Renal cortical epithelial cell (primary cell): ENCODE data around the gene MYRIP. TPM values are rescaled to one million over a fixed set of nuclear protein-coding genes. Genes with fewer than 3 reads are reported as not detected.
A peak's percentile ranks its signal among the peaks of the same experiment; 100 is the strongest.
"Not testable (repeated sequence)": the region's sequence is repeated elsewhere in the genome, so short reads cannot be mapped to it uniquely, and the experiment has no call there.

Experiments used
- DNase-seq: peaks from one replicate; pipeline ENCODE4 v3.0.0-alpha.2; 2011; ENCODE audit warnings: low read depth
- total RNA-seq: library from RNA; depleted of rRNA; stranded (reverse); fragments of >200 nt; gene quantifications from 2 replicates; pipeline ENCODE4 v1.2.3, GENCODE V29; 2014

The MYRIP gene
- total RNA-seq, 1 donor from 2014 or later, result 0.35 TPM

DNA sequence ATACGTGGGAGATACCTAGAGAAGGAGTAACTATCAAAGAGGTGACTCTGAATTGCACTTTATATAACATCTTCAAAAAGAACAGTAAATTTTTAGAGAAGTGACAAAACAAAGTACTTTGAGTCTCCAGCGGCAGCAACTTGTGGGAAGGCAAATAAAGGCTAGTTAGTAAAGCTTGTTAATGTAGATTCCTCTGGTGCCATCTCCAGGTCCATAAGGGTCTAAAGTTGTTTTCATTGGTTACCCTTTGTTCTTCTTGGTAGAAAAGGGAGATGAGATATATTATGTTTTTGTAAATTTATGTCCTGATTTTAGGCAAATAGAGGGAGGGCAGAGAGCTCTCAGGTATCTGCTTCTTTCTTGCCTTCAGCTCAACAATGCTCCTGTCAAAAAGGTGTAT is 161.6 kb downstream of the MYRIP start:
- peak; percentile 27 for DNase-seq

DNA sequence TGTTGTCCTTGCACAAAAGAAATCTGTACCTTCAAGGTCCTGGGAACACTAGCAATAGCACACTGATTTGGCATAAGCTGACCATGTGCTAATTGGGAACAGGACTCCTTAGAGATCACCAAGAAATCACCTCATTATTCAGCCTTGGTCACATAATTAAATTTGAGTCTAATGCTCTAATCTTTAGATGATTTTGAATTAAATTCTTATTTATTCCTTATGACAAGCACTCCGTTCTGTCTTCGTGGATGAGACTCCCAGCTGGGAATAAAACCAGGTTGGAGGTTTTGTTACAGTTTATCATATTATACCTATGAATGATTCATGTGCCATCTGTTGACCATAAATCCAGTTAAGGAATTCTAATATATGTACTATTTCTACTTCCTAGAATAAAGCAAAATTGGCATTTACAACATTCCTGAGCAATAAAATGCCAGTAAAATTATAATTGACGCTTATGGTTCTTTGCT is 162.2 kb downstream of the MYRIP start:
- DNase-seq, result no peak

DNA sequence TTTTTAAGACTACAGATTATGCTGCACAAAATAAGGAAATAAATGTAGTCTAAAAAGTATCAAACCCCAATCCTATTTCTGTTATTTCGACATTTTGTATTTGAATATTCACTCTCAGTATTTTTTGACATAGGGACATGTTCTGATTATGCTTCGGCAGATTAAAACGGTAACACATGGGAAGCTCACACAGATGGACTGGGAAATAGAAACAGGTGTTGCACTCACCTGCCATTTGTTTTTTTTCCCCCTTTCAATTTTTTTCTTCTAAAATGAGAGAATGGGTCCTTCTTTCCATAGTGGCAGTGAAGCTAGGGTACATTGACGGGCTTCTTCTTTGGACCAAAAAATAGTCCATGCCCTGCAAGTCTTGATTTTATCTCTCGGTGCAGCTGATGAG is 163.1 kb downstream of the MYRIP start:
- no peak for DNase-seq

GRCh38 chr3:39977058-39977794 is 167.8 kb downstream of the MYRIP start:
- no peak for DNase-seq

DNA sequence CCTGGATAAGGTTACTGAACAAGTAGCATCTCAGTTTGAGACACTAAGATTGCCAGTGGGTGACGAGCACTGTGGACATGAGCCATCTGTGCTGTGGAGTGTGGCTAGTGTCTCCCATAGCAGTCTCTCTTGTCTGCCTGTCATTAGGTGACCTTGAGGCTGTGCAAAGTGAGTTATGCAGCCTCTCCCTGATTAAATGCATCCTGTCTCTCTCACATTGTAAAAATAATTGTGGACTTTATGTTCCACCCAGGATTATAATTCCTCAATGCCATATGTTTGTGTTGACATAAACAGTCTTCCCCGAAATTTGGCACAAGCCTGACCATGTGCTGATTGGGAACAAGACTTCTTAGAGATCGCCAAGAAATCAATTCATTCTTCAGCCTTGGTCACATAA is 168.9 kb downstream of the MYRIP start:
- no peak for DNase-seq

DNA sequence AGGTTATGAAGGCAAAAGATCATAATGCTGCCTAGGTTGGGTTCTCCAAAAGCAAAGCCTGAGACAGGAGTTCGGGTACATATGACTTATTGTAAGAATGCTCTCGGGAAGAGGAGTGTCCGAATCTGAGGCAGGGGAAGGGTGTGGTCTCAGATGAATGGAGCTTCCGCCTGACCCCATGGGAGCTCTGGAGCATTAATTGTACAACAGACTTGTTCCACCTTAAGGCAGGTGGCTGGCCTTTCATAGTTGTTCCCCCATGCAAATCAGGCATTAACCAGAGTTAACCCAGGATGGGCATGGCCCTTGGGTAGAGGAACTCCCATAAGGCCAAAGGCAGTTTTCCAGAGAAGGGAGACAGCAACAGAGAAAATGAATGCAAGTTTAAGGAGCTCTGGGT is 170.6 kb downstream of the MYRIP start:
- DNase-seq, result no peak

GRCh38 chr3:39980781-39981180 is 171.4 kb downstream of the MYRIP start:
- DNase-seq, result no peak

DNA sequence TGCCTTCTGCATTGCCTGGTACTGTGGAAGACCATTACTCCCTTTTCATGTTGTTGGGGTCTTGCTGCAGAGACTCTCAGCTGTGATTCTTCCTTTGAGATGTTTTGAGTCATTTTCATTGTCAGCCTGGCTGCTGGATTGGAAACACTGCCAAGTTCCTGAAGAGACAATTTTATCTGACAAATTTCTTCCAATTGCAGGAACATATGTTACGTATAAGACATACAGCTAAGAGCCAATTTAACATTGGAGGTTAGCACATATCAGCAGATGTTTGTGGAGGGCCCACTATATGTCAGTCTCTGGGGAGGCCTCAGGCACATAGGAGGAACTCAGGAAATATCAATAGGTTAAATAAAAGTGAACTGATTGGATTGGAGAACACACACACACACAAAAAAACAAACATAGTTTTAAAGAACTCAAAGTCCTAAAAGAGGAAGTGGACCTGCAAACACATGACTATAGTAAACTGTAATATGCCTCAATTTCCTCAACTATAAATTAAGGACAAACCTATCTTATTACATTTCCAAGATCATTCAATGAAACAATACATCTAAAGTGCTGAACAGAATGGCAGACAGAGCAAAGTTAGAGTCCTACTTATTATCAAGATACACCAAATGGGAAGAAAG is 172.3 kb downstream of the MYRIP start:
- DNase-seq, result no peak

GRCh38 chr3:39982665-39983357 is 173.4 kb downstream of the MYRIP start:
- DNase-seq, result no peak

GRCh38 chr3:39989746-39990145 is 180.3 kb downstream of the MYRIP start:
- no peak for DNase-seq

- DNase-seq, result peak; percentile 47
Measured at GRCh38 chr3:39990532-39990931, 181.1 kb downstream of the MYRIP start.

DNA sequence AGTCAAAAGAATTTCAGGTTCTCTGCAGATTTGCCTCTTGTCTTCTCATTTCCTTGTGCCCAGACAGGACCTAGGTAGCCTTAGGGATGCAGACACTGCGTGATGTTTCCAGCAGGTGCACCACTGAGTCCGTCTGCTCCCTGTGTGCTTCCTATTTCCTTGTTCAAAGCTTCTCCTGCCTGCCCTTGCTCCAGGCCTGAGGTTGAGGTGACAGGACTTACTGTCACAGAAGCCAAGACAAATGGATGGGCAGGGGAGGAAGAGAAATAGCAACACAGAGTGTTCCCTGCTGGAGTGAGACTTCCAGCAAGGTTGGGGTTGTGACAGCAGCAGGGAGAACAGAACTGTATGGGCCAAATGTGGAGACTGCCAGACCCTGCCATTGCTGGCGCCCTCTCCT is 199.4 kb downstream of the MYRIP start:
- DNase-seq, result no peak

DNA sequence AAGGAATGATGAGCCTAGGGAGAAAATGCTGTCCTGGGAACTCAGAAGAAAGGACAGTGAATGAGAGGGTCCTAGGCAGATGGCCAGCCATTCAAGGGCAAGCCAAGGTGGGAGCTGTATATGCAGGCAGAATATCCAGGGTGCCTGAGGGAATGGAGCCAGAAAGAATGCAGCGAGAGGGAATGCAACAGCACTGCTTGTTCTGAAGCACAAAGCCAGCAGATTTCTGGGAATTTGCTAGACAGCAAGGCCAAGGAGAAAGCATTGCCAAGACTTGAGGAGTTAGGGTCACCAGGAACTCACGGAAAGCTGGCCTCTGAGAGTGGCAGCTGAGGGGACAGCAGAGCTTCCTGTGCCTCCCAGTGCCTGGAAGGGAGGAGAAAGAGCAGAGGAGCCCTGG is 200.6 kb downstream of the MYRIP start:
- no peak for DNase-seq

- DNase-seq, result no peak
Measured at GRCh38 chr3:40012381-40012780, 203.0 kb downstream of the MYRIP start.

GRCh38 chr3:40016391-40016790 is 207.0 kb downstream of the MYRIP start:
- no peak for DNase-seq

- no peak for DNase-seq
Measured at GRCh38 chr3:40018369-40018768, 209.0 kb downstream of the MYRIP start.

DNA sequence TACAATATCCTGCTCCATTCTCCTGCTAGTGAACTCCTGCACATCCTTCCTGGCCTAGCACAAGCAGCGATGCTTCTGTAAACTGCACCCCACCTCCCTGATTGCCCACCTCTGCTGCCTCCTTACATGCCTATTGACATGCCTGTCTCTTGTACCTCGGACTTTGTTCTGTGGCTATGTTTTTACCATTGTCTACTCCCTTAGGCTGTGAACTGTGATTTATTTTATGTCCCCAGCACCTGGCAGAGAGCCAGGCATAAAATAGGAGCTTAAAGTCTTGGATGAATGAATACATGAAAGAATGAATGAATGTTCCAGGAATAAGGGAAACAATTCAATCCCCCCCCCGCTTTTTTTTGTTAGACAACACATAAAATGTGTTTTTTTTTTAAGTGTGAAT is 210.0 kb downstream of the MYRIP start:
- peak; percentile 42 for DNase-seq

GRCh38 chr3:40020689-40021088 is 211.3 kb downstream of the MYRIP start:
- DNase-seq, result no peak

DNA sequence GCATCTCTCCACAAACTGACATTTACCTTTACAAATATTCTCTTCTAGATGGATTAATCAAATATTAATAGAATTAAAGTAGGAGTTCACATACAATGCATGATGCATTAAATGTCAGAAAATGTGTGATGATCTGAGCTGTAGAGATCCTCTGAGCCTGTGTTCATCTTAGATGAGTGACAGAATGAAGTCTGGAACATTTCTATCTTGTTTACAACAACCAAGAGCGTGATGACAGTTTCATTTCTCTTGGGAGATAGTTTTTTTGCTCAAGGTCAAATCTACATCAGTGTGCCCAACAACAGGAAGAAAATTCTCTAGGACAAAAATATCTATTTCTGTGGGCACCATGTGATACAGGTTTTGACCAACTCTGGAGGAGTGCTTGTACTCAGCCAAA is 211.9 kb downstream of the MYRIP start:
- no peak for DNase-seq

- DNase-seq, result no peak
Measured at GRCh38 chr3:40022297-40022827, 213.0 kb downstream of the MYRIP start.

DNA sequence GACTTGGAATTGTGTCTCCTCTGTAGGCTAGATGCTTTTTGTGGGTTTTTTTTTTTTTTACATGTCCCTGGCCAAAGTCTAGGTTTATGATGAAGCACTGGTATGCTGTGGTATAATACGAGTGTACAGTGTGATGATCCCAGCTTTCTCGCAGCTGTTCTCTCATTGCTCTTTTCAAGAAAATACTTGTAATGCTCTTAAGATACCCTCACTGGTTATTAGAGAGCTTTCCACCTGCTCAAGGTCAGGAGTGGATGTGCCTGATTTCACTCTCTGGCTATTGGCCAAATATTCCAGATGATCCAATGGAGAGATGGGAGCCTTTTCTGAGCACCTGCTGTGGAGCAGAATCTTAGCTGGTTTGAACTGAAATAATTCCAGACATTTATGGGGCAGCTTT is 215.1 kb downstream of the MYRIP start:
- no peak for DNase-seq

GRCh38 chr3:40025892-40026291 is 216.5 kb downstream of the MYRIP start:
- DNase-seq, result not testable (repeated sequence)

- DNase-seq, result no peak
Measured at GRCh38 chr3:40035177-40035576, 225.8 kb downstream of the MYRIP start.
